Testis (tissue), 3 donors: ENCODE measurements around the gene ADAMTSL1. TPM values are rescaled to one million over a fixed set of nuclear protein-coding genes. Genes with fewer than 3 reads are reported as not detected.

ENCODE experiments used
- DNase-seq: peaks from one replicate; pipeline ENCODE4 v3.0.0-alpha.2; 2019
- H3K27ac ChIP-seq, 2 donors: fragments of 200-600 bp; sonication (generic); one replicate each; pipeline ENCODE4 v1.5.1; 2019
- H3K27me3 ChIP-seq: fragments of 200-600 bp; sonication (generic); one replicate; pipeline ENCODE4 v1.5.1; 2019
- H3K36me3 ChIP-seq: fragments of 200-600 bp; sonication (generic); one replicate; pipeline ENCODE4 v1.5.1; 2017; ENCODE audit warnings: low read depth; ENCODE audit errors: missing control alignments
- H3K4me1 ChIP-seq: fragments of 200-600 bp; sonication (generic); one replicate; pipeline ENCODE4 v1.5.1; 2019
- H3K4me3 ChIP-seq, 2 donors: fragments of 200-600 bp; sonication (generic); one replicate each; pipeline ENCODE4 v1.5.1; 2017 to 2019
- H3K9me3 ChIP-seq: fragments of 200-600 bp; sonication (generic); one replicate; pipeline ENCODE4 v1.5.1; 2017
- CTCF ChIP-seq, 3 experiments: fragments of 450-650 bp in 2 of 3; fragments of 200-600 bp in 1 of 3; sonication (generic) in 1 of 3; IDR thresholded peaks; one replicate each; pipeline ENCODE4 v1.5.1; 2016 to 2019; ENCODE audit warnings: antibody characterized with exemption in 3 of 3, mild to moderate bottlenecking in 2 of 3, moderate library complexity in 1 of 3
- POLR2A ChIP-seq: fragments of 450-650 bp; IDR thresholded peaks from one replicate; pipeline ENCODE4 v1.6.1; 2017; ENCODE audit warnings: antibody characterized with exemption, mild to moderate bottlenecking, moderate library complexity
- WGBS, 2 donors: methylation state at CpG; one replicate each; pipeline ENCODE4 v1.1.5; 2018; 5-methylcytosine and 5-hydroxymethylcytosine counted together
- intact Hi-C: fragments of 100-400 bp; cut with DNase I; formaldehyde crosslinking; loops from one replicate; pipeline ENCODE4 v1.15.1; 2023; ENCODE audit warnings: low total_unique reads
- polyA plus RNA-seq: library from polyadenylated mRNA; stranded (reverse); fragments of 350-450 nt; fragmentation: Illumina TruSeq; extraction: RNeasy Lipid Tissue Mini Kit (QIAGEN cat#74804); gene quantifications from one replicate; pipeline ENCODE4 v1.2.3, GENCODE V29; 2014; ENCODE audit warnings: low read depth, low replicate concordance; ENCODE audit not compliant: insufficient read depth
- total RNA-seq, 2 donors: library from RNA; depleted of rRNA; stranded (reverse); fragments of >200 nt; gene quantifications; one replicate each; pipeline ENCODE4 v1.2.3, GENCODE V29; 2016

Gene ADAMTSL1
- total and polyA plus RNA-seq, 3 donors from 2014 or later, result 4.7 to 12.3 (median 6.7) TPM

- 90 to 98% methylated on average over 1 of the region's 1 CpG for WGBS, 2 donors
Observed at GRCh38 chr9:18507151-18507550, 33.2 kb downstream of the ADAMTSL1 start.

GRCh38 chr9:18516514-18516913, 42.6 kb downstream of the ADAMTSL1 start:
- Histone ChIP-seq H3K36me3 (no peaks in the 10 kb centered on the region), H3K27ac (no peak overlapping the region), H3K4me3 (no peak overlapping the region), H3K9me3 (no peaks in the 10 kb centered on the region), H3K27me3 (no peaks in the 10 kb centered on the region), H3K4me1 (no peaks in the 10 kb centered on the region)
- intact Hi-C loops, result no loop called here
- TF ChIP-seq POLR2A, result no peak
- no peak for TF ChIP-seq CTCF (IDR thresholded peaks at IDR 0.05)
- DNase-seq, result no peak

More at GRCh38 chr9:18507151-18507550, 33.2 kb downstream of the ADAMTSL1 start:
- Histone ChIP-seq H3K4me3 (no peak overlapping the region), H3K4me1 (no peaks in the 10 kb centered on the region), H3K27ac (no peak overlapping the region), H3K27me3 (no peaks in the 10 kb centered on the region), H3K9me3 (no peaks in the 10 kb centered on the region), H3K36me3 (no peaks in the 10 kb centered on the region)
- intact Hi-C loops, result no loop called here
- TF ChIP-seq POLR2A (no peak), CTCF (IDR thresholded peaks at IDR 0.05) (no peak)
- DNase-seq, result no peak

- Histone ChIP-seq H3K9me3 (no peaks in the 10 kb centered on the region), H3K36me3 (no peaks in the 10 kb centered on the region), H3K4me3 (no peak overlapping the region), H3K4me1 (no peaks in the 10 kb centered on the region), H3K27ac (no peak overlapping the region), H3K27me3 (no peaks in the 10 kb centered on the region)
- DNase-seq, result no peak
- TF ChIP-seq CTCF (IDR thresholded peaks at IDR 0.05) (no peak), POLR2A (no peak)
- intact Hi-C loops, result no loop called here
- 63 to 74% methylated on average over 2 of the region's 2 CpGs for WGBS, 2 donors
Observed at GRCh38 chr9:18516965-18517364, 43.0 kb downstream of the ADAMTSL1 start.

GRCh38 chr9:18520416-18521047, 46.6 kb downstream of the ADAMTSL1 start:
- Histone ChIP-seq H3K36me3 (no peaks in the 10 kb centered on the region), H3K9me3 (no peaks in the 10 kb centered on the region), H3K4me1 (no peaks in the 10 kb centered on the region), H3K27me3 (no peaks in the 10 kb centered on the region), H3K27ac (no peak overlapping the region), H3K4me3 (no peak overlapping the region)
- TF ChIP-seq POLR2A (no peak), CTCF (IDR thresholded peaks at IDR 0.05) (no peak)
- no peak for DNase-seq
- 86 to 89% methylated on average over 3 of the region's 3 CpGs for WGBS, 2 donors
- intact Hi-C loops, result no loop called here

GRCh38 chr9:18526685-18527084, 52.7 kb downstream of the ADAMTSL1 start:
- no peak for DNase-seq
- TF ChIP-seq CTCF (IDR thresholded peaks at IDR 0.05) (no peak), POLR2A (no peak)
- Histone ChIP-seq H3K36me3 (no peaks in the 10 kb centered on the region), H3K4me3 (no peak overlapping the region), H3K4me1 (no peaks in the 10 kb centered on the region), H3K27me3 (no peaks in the 10 kb centered on the region), H3K27ac (no peak overlapping the region), H3K9me3 (no peaks in the 10 kb centered on the region)
- intact Hi-C loops, result no loop called here
- 89 to 92% methylated on average over 3 of the region's 3 CpGs for WGBS, 2 donors
